Endothelial cell of umbilical vein (primary cell): ENCODE measurements around the gene MATN1.

ENCODE experiments used
- CTCF ChIP-seq, 2 donors: IDR thresholded peaks; 1 replicate in 1 of 2; 2 replicates in 1 of 2; pipeline ENCODE4 v1.5.1; 2011; ENCODE audit warnings: low read length in 2 of 2, mild to moderate bottlenecking in 2 of 2, moderate library complexity in 2 of 2, control low read depth in 1 of 2, inconsistent platforms in 1 of 2, low read depth in 1 of 2; ENCODE audit not compliant: insufficient read depth in 1 of 2; ENCODE audit errors: extremely low read depth in 1 of 2
- EZH2 ChIP-seq: IDR thresholded peaks from 2 replicates; pipeline ENCODE4 v1.6.1; 2012; ENCODE audit warnings: borderline replicate concordance, low read depth, mild to moderate bottlenecking, moderate library complexity, low read length, inconsistent platforms; ENCODE audit not compliant: severe bottlenecking
- MAX ChIP-seq: IDR thresholded peaks from 2 replicates; pipeline ENCODE4 v1.6.1; 2011; ENCODE audit not compliant: insufficient read depth, insufficient read length
- MYC ChIP-seq: IDR thresholded peaks from one replicate; pipeline ENCODE4 v1.6.1; 2011; ENCODE audit warnings: mild to moderate bottlenecking, low read depth, low read length
- POLR2A ChIP-seq: IDR thresholded peaks from 2 replicates; pipeline ENCODE4 v1.6.1; 2012; ENCODE audit warnings: low read depth, mild to moderate bottlenecking, control low read depth, low read length
- POLR2AphosphoS5 ChIP-seq: IDR thresholded peaks from 2 replicates; pipeline ENCODE4 v1.6.1; 2012; ENCODE audit warnings: low read depth, mild to moderate bottlenecking, control low read depth, low read length, moderate library complexity; ENCODE audit not compliant: insufficient read depth

- TF ChIP-seq CTCF (IDR thresholded peaks at IDR 0.05; ENCODE audit: extremely low read depth in 1 of 2, insufficient read depth in 1 of 2, low read depth in 1 of 2, low read length in 2 of 2): no peak
- TF ChIP-seq POLR2AphosphoS5: no peak
- no peak for TF ChIP-seq POLR2A
- no peak for TF ChIP-seq EZH2
- TF ChIP-seq MAX: no peak
- TF ChIP-seq MYC: no peak
These were observed 37.4 kb upstream of the MATN1 start for GRCh38 chr1:30760596-30761324.
